HG02870 (cell line): ENCODE results near the gene RNF34.

Source experiments
- ATAC-seq: cut with Tn5 transposase; IDR thresholded peaks from one replicate; pipeline ENCODE4 v1.9.1; 2021; ENCODE audit warnings: mild to moderate bottlenecking, moderate library complexity; ENCODE audit not compliant: unreplicated experiment

Gene RNF34

DNA sequence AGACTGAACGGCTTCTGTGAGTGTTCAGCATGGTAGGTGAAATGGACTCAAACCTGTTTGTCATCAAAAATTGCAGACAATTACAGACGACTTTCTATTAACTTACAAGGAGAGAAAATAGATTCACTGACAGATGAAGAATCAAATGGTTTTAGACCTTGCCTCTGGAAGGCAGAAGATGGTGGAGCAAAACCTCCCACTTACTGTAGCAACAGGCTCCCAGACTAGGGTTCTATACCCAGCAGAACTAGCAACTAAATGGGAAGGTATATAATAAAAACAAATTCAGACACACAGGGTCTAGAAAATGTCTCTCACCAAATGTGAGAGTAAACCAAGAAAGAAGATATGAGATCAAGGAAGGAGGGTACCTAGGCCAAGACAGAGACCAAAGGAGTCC, 36.8 kb downstream of the RNF34 start:
- ATAC-seq = no peak

- no peak for ATAC-seq
Measured at GRCh38 chr12:121438905-121439304, 39.0 kb downstream of the RNF34 start.

DNA sequence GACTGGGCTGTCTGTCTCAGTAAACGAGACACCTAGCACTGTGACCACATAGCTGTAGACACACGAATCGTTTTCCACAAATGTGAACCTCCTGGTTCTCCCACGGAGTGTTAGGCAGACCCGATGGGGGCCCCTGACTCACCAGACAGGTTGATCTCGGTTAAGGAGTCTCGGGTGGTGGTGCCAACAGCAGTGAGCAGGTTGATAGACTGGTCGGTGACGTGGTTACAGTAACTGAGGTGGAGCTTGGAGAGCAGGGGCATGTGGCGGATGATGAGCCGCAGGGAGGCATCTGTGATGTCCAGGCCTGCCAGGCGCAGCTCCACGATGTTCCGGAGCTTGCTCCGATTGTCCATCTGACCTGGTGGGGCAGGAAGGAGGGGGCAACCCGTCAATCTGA, 39.8 kb downstream of the RNF34 start:
- no peak for ATAC-seq

DNA sequence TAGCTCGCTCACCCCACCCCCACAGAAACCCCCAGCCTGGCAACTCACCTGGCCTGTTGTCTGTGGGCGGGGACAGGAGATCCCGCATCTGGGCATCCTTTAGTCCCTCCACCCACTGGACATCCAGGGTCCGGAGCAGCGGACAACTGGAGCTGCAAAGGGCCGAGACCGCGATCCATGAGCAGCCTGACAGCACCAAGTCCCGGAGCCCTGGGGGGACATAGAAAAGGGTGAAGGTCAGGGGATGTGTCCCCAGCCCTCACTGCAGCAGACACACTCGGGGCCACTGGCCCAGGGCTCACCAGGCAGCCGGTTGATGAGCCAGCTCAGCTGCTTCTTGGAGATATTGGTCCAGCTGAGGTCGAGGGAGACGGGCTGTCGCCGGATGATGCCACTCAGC, 40.9 kb downstream of the RNF34 start:
- ATAC-seq = no peak

DNA sequence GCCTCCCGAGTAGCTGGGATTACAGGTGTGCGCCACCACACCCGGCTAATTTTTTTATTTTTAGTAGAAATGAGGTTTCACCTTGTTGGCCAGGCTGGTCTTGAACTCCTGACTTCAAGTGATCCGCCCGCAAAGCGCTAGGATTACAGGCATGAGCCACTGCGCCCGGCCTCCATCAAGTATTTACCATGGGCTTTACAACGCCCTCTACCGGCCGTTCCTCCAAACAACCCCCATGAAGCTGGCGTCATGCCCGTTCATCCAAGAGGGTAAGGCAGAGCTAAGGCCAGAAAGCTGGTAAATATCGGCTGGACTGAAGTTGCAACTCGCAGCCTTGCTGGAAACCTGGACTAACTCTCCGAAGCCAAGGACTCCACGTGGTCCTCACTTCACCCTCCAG, 41.6 kb downstream of the RNF34 start:
- no peak for ATAC-seq

DNA sequence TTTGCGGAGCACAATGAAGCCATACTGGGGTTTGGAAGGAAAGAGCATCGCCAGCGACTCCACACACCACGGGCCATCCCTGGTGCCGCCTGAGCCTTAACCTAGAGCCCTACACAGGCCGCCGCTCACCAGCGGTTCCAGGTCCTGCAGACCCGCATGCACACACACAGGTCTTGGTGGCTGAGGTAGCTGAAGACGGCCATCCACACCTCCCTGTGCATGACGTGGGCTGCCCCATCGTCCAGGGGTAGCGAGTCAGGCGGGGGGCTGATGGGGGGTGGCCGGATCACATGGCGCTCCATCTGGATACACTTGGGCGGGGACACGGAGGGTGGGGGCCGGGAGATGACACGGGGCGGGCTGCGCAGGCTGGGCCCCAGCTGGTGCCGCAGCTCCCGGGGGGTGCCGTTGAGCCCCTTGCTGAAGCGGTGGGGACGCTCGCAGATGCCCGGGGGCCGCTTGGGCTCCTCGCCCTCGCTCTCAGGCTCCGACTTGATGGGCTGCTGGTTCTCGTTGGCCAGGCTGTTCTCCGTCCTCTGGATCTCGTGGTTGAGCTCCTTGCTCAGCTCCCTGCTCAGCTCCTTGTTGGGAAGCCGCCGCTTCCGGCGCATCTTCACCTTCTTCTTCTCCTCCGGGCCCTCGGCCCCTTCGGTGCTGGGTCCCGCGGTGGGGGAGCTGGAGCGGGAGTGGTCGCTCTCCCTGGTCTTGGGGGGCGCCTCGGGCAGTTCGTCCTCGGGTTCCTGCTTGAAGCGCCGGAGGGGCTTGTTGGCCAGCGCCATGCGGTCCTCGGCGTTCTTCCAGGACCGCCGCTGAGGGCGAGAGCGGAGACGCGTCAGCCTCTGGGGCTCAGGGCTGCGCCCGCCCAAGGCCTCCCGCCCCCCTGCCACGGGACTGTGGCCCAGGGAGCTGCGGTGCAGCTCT, 42.4 kb downstream of the RNF34 start:
- ATAC-seq = no peak

- ATAC-seq = no peak
Measured at GRCh38 chr12:121443193-121443870, 43.4 kb downstream of the RNF34 start.

- no peak for ATAC-seq
Measured at GRCh38 chr12:121443911-121444841, 44.3 kb downstream of the RNF34 start.

DNA sequence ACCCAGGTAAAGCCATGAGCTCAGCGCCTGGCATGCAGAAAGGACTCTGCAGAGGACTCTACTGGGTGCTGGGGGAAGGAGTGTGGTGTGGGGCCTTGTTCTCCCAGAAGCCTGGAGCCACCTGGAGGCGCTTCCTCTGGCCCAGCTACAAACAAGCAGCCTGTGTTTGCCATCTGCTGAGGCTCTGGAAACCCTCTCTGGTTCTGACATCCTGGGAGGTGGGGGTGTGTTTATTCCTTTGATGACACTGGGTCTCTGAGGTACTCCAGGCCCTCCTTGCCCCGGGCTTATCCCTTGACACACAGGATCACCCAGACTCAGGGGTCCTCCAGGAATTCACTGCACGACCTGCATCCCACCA, 44.9 kb downstream of the RNF34 start:
- ATAC-seq = no peak

GRCh38 chr12:121446750-121447149, 46.8 kb downstream of the RNF34 start:
- ATAC-seq = no peak

- ATAC-seq = no peak
Measured at GRCh38 chr12:121448771-121449315, 48.9 kb downstream of the RNF34 start.

DNA sequence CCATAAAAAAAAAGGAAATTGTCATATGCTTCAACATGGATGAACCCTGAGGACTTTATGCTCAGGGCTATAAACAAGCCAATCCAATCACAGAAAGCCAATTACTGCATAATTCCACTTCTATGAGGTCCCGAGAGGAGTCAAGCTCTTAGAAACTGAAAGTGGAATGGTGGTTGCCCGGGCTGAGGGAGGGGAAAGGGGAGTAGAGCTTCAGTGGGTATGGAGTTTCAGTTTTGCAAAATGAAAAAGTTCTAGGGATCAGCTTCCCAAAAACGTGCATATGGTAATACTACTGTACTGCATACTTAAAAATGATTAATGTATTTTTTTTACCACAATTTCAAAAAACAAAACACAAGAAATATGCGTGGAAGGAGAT, 52.0 kb downstream of the RNF34 start:
- no peak for ATAC-seq

DNA sequence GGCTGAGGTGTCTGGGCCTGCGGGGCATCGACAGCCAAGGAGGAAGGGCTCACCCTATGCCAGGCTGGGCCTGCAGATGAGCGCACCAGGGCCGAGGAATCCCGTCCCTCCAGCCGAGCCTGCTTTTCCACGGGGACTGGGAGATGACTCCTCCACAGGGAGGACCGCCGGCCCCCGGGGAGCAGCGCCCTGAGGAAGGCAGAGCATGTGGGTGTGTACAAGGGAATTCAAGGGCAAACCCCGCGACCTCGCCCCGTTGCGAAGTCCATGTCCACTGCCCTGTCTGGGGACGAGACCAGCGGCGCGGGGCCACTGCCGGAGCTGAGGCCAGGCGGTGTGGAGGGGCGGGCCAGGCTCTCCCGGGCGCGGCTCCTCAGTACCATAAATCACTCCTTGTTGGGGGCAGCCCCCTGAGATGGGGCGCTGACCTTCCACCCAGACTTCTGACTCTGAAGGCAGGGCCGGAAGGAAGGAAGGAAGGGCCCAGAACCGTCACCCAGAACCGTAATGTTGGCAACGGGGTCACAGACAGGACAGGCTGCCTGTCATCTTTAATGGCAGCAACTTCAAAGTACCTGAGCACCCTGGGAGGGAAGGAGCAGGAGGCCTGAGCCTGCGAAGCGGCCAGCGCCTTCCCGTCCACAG, 52.5 kb downstream of the RNF34 start:
- ATAC-seq = no peak

GRCh38 chr12:121452985-121453360, 53.1 kb downstream of the RNF34 start:
- no peak for ATAC-seq

- ATAC-seq = no peak
Measured at GRCh38 chr12:121453629-121454028, 53.7 kb downstream of the RNF34 start.

- ATAC-seq = no peak
Measured at GRCh38 chr12:121454921-121455320, 55.0 kb downstream of the RNF34 start.

- ATAC-seq = no peak
Measured at GRCh38 chr12:121455766-121456420, 56.0 kb downstream of the RNF34 start.

GRCh38 chr12:121456551-121456950, 56.6 kb downstream of the RNF34 start:
- no peak for ATAC-seq

DNA sequence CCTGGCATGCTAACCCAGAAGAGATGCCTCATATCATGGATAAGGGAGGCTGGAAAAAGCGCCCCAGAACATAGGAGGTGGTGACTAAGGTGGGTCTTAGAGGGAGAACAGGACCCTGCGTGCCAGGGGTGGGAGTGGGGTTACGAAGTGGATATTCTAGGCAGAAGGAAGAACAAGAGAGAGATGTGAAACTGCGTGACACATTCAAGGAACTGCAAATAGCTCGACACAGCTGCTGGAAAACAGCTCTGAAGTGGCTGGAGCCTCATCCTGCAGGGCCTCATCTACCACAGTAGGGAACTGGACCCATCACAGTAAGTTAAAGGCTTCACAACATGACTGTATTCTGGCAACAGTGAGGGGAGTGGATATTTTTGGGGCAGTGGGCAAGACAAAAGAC, 61.1 kb downstream of the RNF34 start:
- ATAC-seq = no peak

GRCh38 chr12:121464331-121464730, 64.4 kb downstream of the RNF34 start:
- ATAC-seq = no peak
